Thyroid gland (tissue), 4 donors: ENCODE results near the gene CTNNBL1.
"Not testable (repeated sequence)": the region's sequence is repeated elsewhere in the genome, so short reads cannot be mapped to it uniquely, and the experiment has no call there.

Source experiments
- CTCF ChIP-seq, 6 experiments: fragments of 200-600 bp in 3 of 6; fragments of 450-650 bp in 3 of 6; sonication (generic) in 3 of 6; IDR thresholded peaks; one replicate each; pipeline ENCODE4 v1.5.1; 2016 to 2019; ENCODE audit warnings: antibody characterized with exemption in 6 of 6, mild to moderate bottlenecking in 2 of 6, inconsistent platforms in 1 of 6, moderate library complexity in 1 of 6
- POLR2A ChIP-seq, 2 donors: fragments of 450-650 bp; IDR thresholded peaks; one replicate each; pipeline ENCODE4 v1.6.1; 2017; ENCODE audit warnings: antibody characterized with exemption in 2 of 2, mild to moderate bottlenecking in 2 of 2, moderate library complexity in 1 of 2

- not testable (repeated sequence) for TF ChIP-seq POLR2A, CTCF (IDR thresholded peaks at IDR 0.05)
These were observed 14.1 kb upstream of the CTNNBL1 start for GRCh38 chr20:37679751-37680150.
